ENCODE results near the gene ERP44.
"Not testable (repeated sequence)": the region's sequence is repeated elsewhere in the genome, so short reads cannot be mapped to it uniquely, and the experiment has no call there.

DNA sequence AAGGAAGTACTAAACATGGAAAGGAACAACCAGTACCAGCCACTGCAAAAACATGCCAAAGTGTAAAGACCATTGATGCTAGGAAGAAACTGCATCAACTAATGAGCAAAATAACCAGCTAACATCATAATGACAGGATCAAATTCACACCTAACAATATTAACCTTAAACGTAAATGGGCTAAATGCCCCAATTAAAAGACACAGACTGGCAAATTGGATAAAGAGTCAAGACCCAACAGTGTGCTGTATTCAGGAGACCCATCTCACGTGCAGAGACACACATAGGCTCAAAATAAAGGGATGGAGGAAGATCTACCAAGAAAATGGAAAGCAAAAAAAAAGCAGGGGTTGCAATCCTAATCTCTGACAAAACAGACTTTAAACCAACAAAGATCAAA, 108.3 kb downstream of the ERP44 start:
- TF ChIP-seq, protein P1, sequence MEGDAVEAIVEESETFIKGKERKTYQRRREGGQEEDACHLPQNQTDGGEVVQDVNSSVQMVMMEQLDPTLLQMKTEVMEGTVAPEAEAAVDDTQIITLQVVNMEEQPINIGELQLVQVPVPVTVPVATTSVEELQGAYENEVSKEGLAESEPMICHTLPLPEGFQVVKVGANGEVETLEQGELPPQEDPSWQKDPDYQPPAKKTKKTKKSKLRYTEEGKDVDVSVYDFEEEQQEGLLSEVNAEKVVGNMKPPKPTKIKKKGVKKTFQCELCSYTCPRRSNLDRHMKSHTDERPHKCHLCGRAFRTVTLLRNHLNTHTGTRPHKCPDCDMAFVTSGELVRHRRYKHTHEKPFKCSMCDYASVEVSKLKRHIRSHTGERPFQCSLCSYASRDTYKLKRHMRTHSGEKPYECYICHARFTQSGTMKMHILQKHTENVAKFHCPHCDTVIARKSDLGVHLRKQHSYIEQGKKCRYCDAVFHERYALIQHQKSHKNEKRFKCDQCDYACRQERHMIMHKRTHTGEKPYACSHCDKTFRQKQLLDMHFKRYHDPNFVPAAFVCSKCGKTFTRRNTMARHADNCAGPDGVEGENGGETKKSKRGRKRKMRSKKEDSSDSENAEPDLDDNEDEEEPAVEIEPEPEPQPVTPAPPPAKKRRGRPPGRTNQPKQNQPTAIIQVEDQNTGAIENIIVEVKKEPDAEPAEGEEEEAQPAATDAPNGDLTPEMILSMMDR (IDR thresholded peaks at IDR 0.05; ENCODE audit: extremely low read depth in 1 of 2, insufficient read depth in 1 of 2, low read depth in 1 of 2, low read length in 2 of 2) = not testable (repeated sequence)
- TF ChIP-seq JUN (IDR thresholded peaks at IDR 0.05; ENCODE audit: borderline replicate concordance, insufficient read depth, insufficient read length, low read depth); POLR2A (IDR thresholded peaks at IDR 0.05; ENCODE audit: low read depth, low read length); EZH2 (IDR thresholded peaks at IDR 0.05; ENCODE audit: borderline replicate concordance, low read depth, low read length, severe bottlenecking); POLR2AphosphoS5 (IDR thresholded peaks at IDR 0.05; ENCODE audit: insufficient read depth, low read depth, low read length); GATA2 (IDR thresholded peaks at IDR 0.05; ENCODE audit: insufficient read depth, insufficient read length, low read depth, low read length); FOS (IDR thresholded peaks at IDR 0.05; ENCODE audit: borderline replicate concordance, insufficient read depth, low read length); MYC (IDR thresholded peaks at IDR 0.05; ENCODE audit: low read depth, low read length): not testable (repeated sequence)
- TF ChIP-seq, protein P2, sequence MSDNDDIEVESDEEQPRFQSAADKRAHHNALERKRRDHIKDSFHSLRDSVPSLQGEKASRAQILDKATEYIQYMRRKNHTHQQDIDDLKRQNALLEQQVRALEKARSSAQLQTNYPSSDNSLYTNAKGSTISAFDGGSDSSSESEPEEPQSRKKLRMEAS (IDR thresholded peaks at IDR 0.05; ENCODE audit: insufficient read depth, insufficient read length) = not testable (repeated sequence)

Measured in endothelial cell of umbilical vein (primary cell).